ENCODE measurements around the gene NT5DC2.

GRCh38 chr3:52481819-52482521 is 51.7 kb downstream of the NT5DC2 start:
- TF ChIP-seq ZBTB7A (IDR thresholded peaks at IDR 0.05; ENCODE audit: low read depth), result no peak
- no peak for TF ChIP-seq TAF1 (IDR thresholded peaks at IDR 0.05; ENCODE audit: low read depth)
- no peak for TF ChIP-seq EP300 (IDR thresholded peaks at IDR 0.05; ENCODE audit: borderline replicate concordance)

All from Ishikawa (cell line).